ENCODE measurements around the gene KLHL2.

- TF ChIP-seq SUZ12 (IDR thresholded peaks at IDR 0.05) = no peak
- no peak for TF ChIP-seq FOXK2 (IDR thresholded peaks at IDR 0.05)
- TF ChIP-seq ELF4 (IDR thresholded peaks at IDR 0.05) = no peak
- TF ChIP-seq FOXM1 (IDR thresholded peaks at IDR 0.05; ENCODE audit: borderline replicate concordance) = no peak
Observed at GRCh38 chr4:165207016-165207430, 338 bp upstream of the KLHL2 start.

Data from HEK293T (cell line).